Daoy (cell line): ENCODE measurements around the gene CBL. TPM values are rescaled to one million over a fixed set of nuclear protein-coding genes. Genes with fewer than 3 reads are reported as not detected.
A peak's percentile ranks its signal among the peaks of the same experiment; 100 is the strongest.
"Not testable (repeated sequence)": the region's sequence is repeated elsewhere in the genome, so short reads cannot be mapped to it uniquely, and the experiment has no call there.

Experiments
- DNase-seq: peaks from one replicate; pipeline ENCODE4 v3.0.0-alpha.2; 2015; ENCODE audit warnings: low read depth
- total RNA-seq: library from RNA; depleted of rRNA; stranded (reverse); fragments of >200 nt; shearing (Covaris generic); gene quantifications from 2 replicates; pipeline ENCODE4 v1.2.3, GENCODE V29; 2014

The CBL gene
- total RNA-seq, 1 experiment from 2014 or later: 7.3 TPM

- not testable (repeated sequence) for DNase-seq
Observed at GRCh38 chr11:119184399-119184798, 21.7 kb upstream of the CBL start.

- no peak for DNase-seq
Observed at GRCh38 chr11:119185981-119186634, 20.0 kb upstream of the CBL start.

- peak; percentile 36 for DNase-seq
Observed at GRCh38 chr11:119187123-119187892, 18.8 kb upstream of the CBL start.

GRCh38 chr11:119188067-119188466 lies 18.1 kb upstream of the CBL start:
- no peak for DNase-seq

- DNase-seq: no peak
Observed at GRCh38 chr11:119188887-119189286, 17.3 kb upstream of the CBL start.

GRCh38 chr11:119189393-119189792 lies 16.7 kb upstream of the CBL start:
- no peak for DNase-seq

- DNase-seq: no peak
Observed at GRCh38 chr11:119190531-119190930, 15.6 kb upstream of the CBL start.

- DNase-seq: not testable (repeated sequence)
Observed at GRCh38 chr11:119191265-119191664, 14.9 kb upstream of the CBL start.

- no peak for DNase-seq
Observed at GRCh38 chr11:119192111-119192510, 14.0 kb upstream of the CBL start.

GRCh38 chr11:119193001-119193400 lies 13.1 kb upstream of the CBL start:
- no peak for DNase-seq

- DNase-seq: no peak
Observed at GRCh38 chr11:119193626-119194025, 12.5 kb upstream of the CBL start.

GRCh38 chr11:119194811-119195440 lies 11.2 kb upstream of the CBL start:
- DNase-seq: no peak

GRCh38 chr11:119195680-119196079 lies 10.5 kb upstream of the CBL start:
- DNase-seq: peak; percentile 30

GRCh38 chr11:119196833-119197483 lies 9.2 kb upstream of the CBL start:
- peak; percentile 67 for DNase-seq

GRCh38 chr11:119198925-119199324 lies 7.2 kb upstream of the CBL start:
- DNase-seq: no peak

GRCh38 chr11:119201236-119201635 lies 4.9 kb upstream of the CBL start:
- DNase-seq: not testable (repeated sequence)

- DNase-seq: no peak
Observed at GRCh38 chr11:119202554-119202953, 3.6 kb upstream of the CBL start.

- DNase-seq: no peak
Observed at GRCh38 chr11:119204066-119204465, 2.1 kb upstream of the CBL start.

- no peak for DNase-seq
Observed at GRCh38 chr11:119205080-119205479, 1.1 kb upstream of the CBL start.

- DNase-seq: peak; percentile 35
Observed at GRCh38 chr11:119206511-119207414, 624 bp downstream of the CBL start.

GRCh38 chr11:119207415-119207960 lies 1.3 kb downstream of the CBL start:
- no peak for DNase-seq
